ENCODE measurements around the gene DYNC2H1.

GRCh38 chr11:103266167-103266831 lies 157.1 kb downstream of the DYNC2H1 start:
- TF ChIP-seq TAF1 (conservative IDR thresholded peaks at IDR 0.05) (no peak), CTCF (IDR thresholded peaks at IDR 0.05; ENCODE audit: low read depth, low read length, missing input control) (no peak), ZBTB33 (IDR thresholded peaks at IDR 0.05) (no peak), MAX (IDR thresholded peaks at IDR 0.05) (no peak), SP1 (IDR thresholded peaks at IDR 0.05) (no peak)

All from liver (tissue), 3 donors.